Keratinocyte (primary cell): Measurements from ENCODE around the gene EFCAB6. TPM values are rescaled to one million over a fixed set of nuclear protein-coding genes. Genes with fewer than 3 reads are reported as not detected.

Experiments
- DNase-seq: peaks from one replicate; pipeline ENCODE4 v3.0.0-alpha.2; 2011; ENCODE audit warnings: low read depth, missing footprints, low spot score
- FAIRE-seq: peaks from 2 replicates; lab custom pipeline; 2011; peaks lifted over from hg19 to GRCh38; lab: Jason Lieb, UNC
- H2AFZ ChIP-seq: 2 replicates; pipeline ENCODE4 v1.6.0; 2012; ENCODE audit warnings: low read length, control low read depth, inconsistent platforms; ENCODE audit not compliant: control insufficient read depth
- H3K27ac ChIP-seq: 2 replicates; pipeline ENCODE4 v1.5.1; 2011; ENCODE audit warnings: low read length; ENCODE audit not compliant: control insufficient read depth, insufficient read depth
- H3K27me3 ChIP-seq: 3 replicates; pipeline ENCODE4 v1.6.0; 2011; ENCODE audit warnings: low read length; ENCODE audit not compliant: control insufficient read depth, insufficient read depth; ENCODE audit errors: extremely low read depth
- H3K36me3 ChIP-seq, 2 experiments: 2 replicates in 1 of 2; 3 replicates in 1 of 2; pipeline ENCODE4 v1.5.1; 2011; ENCODE audit warnings: low read length in 2 of 2, mild to moderate bottlenecking in 1 of 2; ENCODE audit not compliant: control insufficient read depth in 2 of 2, insufficient read depth in 2 of 2; ENCODE audit errors: extremely low read depth in 1 of 2
- H3K4me1 ChIP-seq: 3 replicates; pipeline ENCODE4 v1.5.1; 2011; ENCODE audit warnings: low read length; ENCODE audit not compliant: control insufficient read depth, insufficient read depth; ENCODE audit errors: extremely low read depth
- H3K4me2 ChIP-seq: 3 replicates; pipeline ENCODE4 v1.6.0; 2011; ENCODE audit warnings: low read depth, low read length; ENCODE audit not compliant: control insufficient read depth, insufficient read depth; ENCODE audit errors: extremely low read depth
- H3K4me3 ChIP-seq, 3 experiments: fragments of 200-600 bp in 1 of 3; sonication (generic) in 1 of 3; 2 replicates in 2 of 3; 3 replicates in 1 of 3; pipeline ENCODE4 v1.5.1; 2011 to 2016; ENCODE audit warnings: low read length in 3 of 3, mild to moderate bottlenecking in 3 of 3, control low read depth in 2 of 3, inconsistent platforms in 1 of 3, low read depth in 1 of 3, mixed read lengths in 1 of 3, mixed run types in 1 of 3, moderate library complexity in 1 of 3; ENCODE audit not compliant: control insufficient read depth in 2 of 3, insufficient read depth in 2 of 3; ENCODE audit errors: extremely low read depth in 1 of 3
- H3K79me2 ChIP-seq: 2 replicates; pipeline ENCODE4 v1.6.0; 2012; ENCODE audit warnings: low read length; ENCODE audit not compliant: control insufficient read depth, insufficient read depth
- H3K9ac ChIP-seq: 3 replicates; pipeline ENCODE4 v1.6.0; 2011; ENCODE audit warnings: low read length; ENCODE audit not compliant: control insufficient read depth, insufficient read depth; ENCODE audit errors: extremely low read depth
- H3K9me1 ChIP-seq: 3 replicates; pipeline ENCODE4 v1.6.0; 2011; ENCODE audit warnings: low read length; ENCODE audit not compliant: control insufficient read depth, insufficient read depth; ENCODE audit errors: extremely low read depth
- H3K9me3 ChIP-seq: 2 replicates; pipeline ENCODE4 v1.5.1; 2012; ENCODE audit warnings: low read depth, low read length; ENCODE audit not compliant: control insufficient read depth
- H4K20me1 ChIP-seq: 3 replicates; pipeline ENCODE4 v1.6.0; 2011; ENCODE audit warnings: low read length; ENCODE audit not compliant: control insufficient read depth, insufficient read depth; ENCODE audit errors: extremely low read depth
- CTCF ChIP-seq, 3 experiments: IDR thresholded peaks in 1 of 3; conservative IDR thresholded peaks in 1 of 3; optimal IDR thresholded peaks in 1 of 3; 2 replicates in 2 of 3; 3 replicates in 1 of 3; pipeline versions ENCODE3 to v1.5.1; 2011; ENCODE audit warnings: low read length in 3 of 3, mild to moderate bottlenecking in 3 of 3, moderate library complexity in 2 of 3, control low read depth in 1 of 3, inconsistent platforms in 1 of 3; ENCODE audit not compliant: insufficient read depth in 2 of 3; ENCODE audit errors: extremely low read depth in 1 of 3
- EZH2 ChIP-seq: IDR thresholded peaks from one replicate; pipeline ENCODE4 v1.6.1; 2012; ENCODE audit warnings: inconsistent platforms, mild to moderate bottlenecking, low read length, moderate library complexity
- dilution Hi-C: fragments of 300-500 bp; cut with MboI; formaldehyde crosslinking; loops from one replicate; pipeline ENCODE4 v1.7.0; 2020; ENCODE audit warnings: low sequenced_read_pairs; ENCODE audit not compliant: extremely low pct_ligation_motif_present
- polyA plus RNA-seq, 5 experiments: library from polyadenylated mRNA; depleted of rRNA in 3 of 5; stranded (reverse) in 3 of 5; stranded (forward) in 1 of 5; unstranded in 1 of 5; fragments of >200 nt; gene quantifications; 1 replicate in 1 of 5; 2 replicates in 3 of 5; 3 replicates in 1 of 5; pipeline versions ENCODE4 v1.2.1 to v1.2.3, GENCODE V29; 2011 to 2012; ENCODE audit warnings: missing spikeins in 2 of 5, low read depth in 1 of 5, low replicate concordance in 1 of 5

Gene EFCAB6
- polyA plus RNA-seq, 1 donor (not counting 4 experiments of a cell fraction or from before 2014, with no cell fraction given), result 0.18 TPM

DNA sequence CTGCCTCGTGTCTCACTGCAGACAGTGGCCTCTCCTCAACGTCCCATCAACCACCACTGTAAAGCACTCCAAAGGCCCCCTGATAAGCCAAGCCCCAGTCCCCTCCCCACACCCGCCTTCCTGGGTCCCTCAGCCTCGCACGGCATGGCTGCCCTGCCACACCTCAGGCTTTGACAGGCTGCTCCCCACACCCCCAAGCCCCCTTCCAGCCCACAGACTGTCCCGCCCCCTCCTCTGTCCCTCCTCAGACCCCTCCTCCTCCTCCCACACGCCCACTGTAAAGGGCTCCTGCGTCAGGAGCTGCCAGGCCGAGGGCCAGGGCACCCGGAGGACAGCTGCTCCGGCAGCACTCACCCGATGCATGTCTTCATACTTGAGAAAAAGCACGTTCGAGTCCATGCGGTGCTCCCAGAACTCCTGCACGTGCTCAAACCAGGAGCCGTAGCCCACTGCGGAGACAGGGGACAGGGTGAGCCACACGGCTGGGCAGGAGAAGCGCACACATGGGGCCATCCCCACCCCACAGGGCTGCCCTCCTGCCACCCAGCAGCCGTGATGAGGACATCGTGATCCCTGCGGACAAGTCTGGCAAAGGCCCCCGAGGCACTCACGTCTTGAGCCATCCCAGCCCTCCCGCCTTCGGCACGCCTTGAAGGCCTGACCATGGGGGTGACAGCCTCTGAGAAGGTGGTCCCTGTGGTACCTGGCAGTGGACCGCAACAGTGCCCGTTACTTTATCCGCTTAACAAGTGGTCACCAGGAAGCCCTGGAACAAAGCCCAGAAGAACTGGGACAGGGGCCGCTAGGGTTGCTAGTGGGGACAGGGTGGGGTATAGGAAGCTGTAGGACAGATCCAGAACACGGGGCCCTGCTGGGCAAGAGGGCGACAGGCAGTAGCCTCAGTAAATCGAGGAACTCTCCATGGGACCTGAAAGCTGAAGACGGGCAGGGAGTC lies 21.5 kb upstream of the EFCAB6 start:
- FAIRE-seq, result no peak
- dilution Hi-C loops, result no loop called here
- Histone ChIP-seq H3K79me2 (no peaks in the 10 kb centered on the region), H3K36me3 (no peaks in the 10 kb centered on the region), H3K27me3 (peaks cover 6% of the 10 kb centered on the region), H3K27ac (no peak overlapping the region), H3K4me1 (no peaks in the 10 kb centered on the region), H3K9me1 (no peaks in the 10 kb centered on the region), H2AFZ (no peak overlapping the region), H3K4me3 (no peak overlapping the region), H4K20me1 (no peaks in the 10 kb centered on the region), H3K4me2 (no peak overlapping the region), H3K9ac (no peak overlapping the region), H3K9me3 (no peaks in the 10 kb centered on the region)
- DNase-seq, result no peak
- TF ChIP-seq EZH2, result no peak
- TF ChIP-seq CTCF (optimal IDR thresholded peaks at IDR 0.05 in 1 of 3, IDR thresholded peaks at IDR 0.05 in 1 of 3, conservative IDR thresholded peaks at IDR 0.05 in 1 of 3; ENCODE audit: extremely low read depth in 1 of 3, insufficient read depth in 2 of 3, low read length in 3 of 3), result no peak

- Histone ChIP-seq H3K79me2 (no peaks in the 10 kb centered on the region), H3K27me3 (peaks cover 6% of the 10 kb centered on the region), H3K4me2 (no peak overlapping the region), H3K9me3 (no peaks in the 10 kb centered on the region), H3K9me1 (no peaks in the 10 kb centered on the region), H3K36me3 (no peaks in the 10 kb centered on the region), H3K4me3 (no peak overlapping the region), H3K4me1 (no peaks in the 10 kb centered on the region), H2AFZ (no peak overlapping the region), H4K20me1 (no peaks in the 10 kb centered on the region), H3K9ac (no peak overlapping the region), H3K27ac (no peak overlapping the region)
- FAIRE-seq, result no peak
- dilution Hi-C loops, result no loop called here
- DNase-seq, result no peak
- TF ChIP-seq CTCF (optimal IDR thresholded peaks at IDR 0.05 in 1 of 3, IDR thresholded peaks at IDR 0.05 in 1 of 3, conservative IDR thresholded peaks at IDR 0.05 in 1 of 3; ENCODE audit: extremely low read depth in 1 of 3, insufficient read depth in 2 of 3, low read length in 3 of 3), result no peak
- no peak for TF ChIP-seq EZH2
Measured at GRCh38 chr22:43832393-43833265, 20.5 kb upstream of the EFCAB6 start.
